Neural progenitor cell (in vitro differentiated cells): ENCODE measurements around the gene SIX1. TPM values are rescaled to one million over a fixed set of nuclear protein-coding genes. Genes with fewer than 3 reads are reported as not detected.
A peak's percentile ranks its signal among the peaks of the same experiment; 100 is the strongest.

Source experiments
- DNase-seq: peaks from one replicate; pipeline ENCODE4 v3.0.0-alpha.2; 2016; ENCODE audit warnings: low spot score
- H2AFZ ChIP-seq: fragments of 200-600 bp; sonication (generic); replicated peaks from 2 replicates; pipeline ENCODE4 v1.6.1; 2016; ENCODE audit warnings: antibody characterized with exemption
- H3F3A ChIP-seq: fragments of 200-600 bp; sonication (generic); 2 replicates; pipeline ENCODE4 v1.6.1; 2016; ENCODE audit warnings: antibody characterized with exemption, low read depth
- H3K27ac ChIP-seq: fragments of 200-600 bp; sonication (generic); 2 replicates; pipeline ENCODE4 v1.5.1; 2016; ENCODE audit warnings: mild to moderate bottlenecking
- H3K27me3 ChIP-seq: fragments of 200-600 bp; sonication (generic); 2 replicates; pipeline ENCODE4 v1.6.1; 2016; ENCODE audit warnings: mild to moderate bottlenecking, moderate library complexity
- H3K36me3 ChIP-seq: fragments of 200-600 bp; sonication (generic); 2 replicates; pipeline ENCODE4 v1.5.1; 2016
- H3K4me1 ChIP-seq: fragments of 200-600 bp; sonication (generic); 2 replicates; pipeline ENCODE4 v1.6.1; 2016; ENCODE audit warnings: mixed run types
- H3K4me2 ChIP-seq: fragments of 200-600 bp; sonication (generic); 2 replicates; pipeline ENCODE4 v1.6.1; 2016
- H3K4me3 ChIP-seq: fragments of 200-600 bp; sonication (generic); 2 replicates; pipeline ENCODE4 v1.5.1; 2016
- H3K79me2 ChIP-seq: fragments of 200-600 bp; sonication (generic); 2 replicates; pipeline ENCODE4 v1.6.1; 2016; ENCODE audit warnings: low read depth
- H3K9ac ChIP-seq: fragments of 200-600 bp; sonication (generic); 2 replicates; pipeline ENCODE4 v1.6.1; 2016
- H3K9me3 ChIP-seq: fragments of 200-600 bp; sonication (generic); 2 replicates; pipeline ENCODE4 v1.5.1; 2016; ENCODE audit warnings: low read depth
- H4K20me1 ChIP-seq: fragments of 200-600 bp; sonication (generic); 2 replicates; pipeline ENCODE4 v1.6.1; 2016; ENCODE audit warnings: low read depth
- H3K27ac Mint-ChIP-seq: 3 replicates; pipeline ENCODE4 v1.8.0; 2021; ENCODE audit warnings: mixed read lengths
- H3K27me3 Mint-ChIP-seq: 2 replicates; pipeline ENCODE4 v1.8.0; 2022; ENCODE audit warnings: low read depth, mild to moderate bottlenecking, inconsistent platforms, moderate library complexity, mixed read lengths; ENCODE audit not compliant: insufficient read depth
- H3K36me3 Mint-ChIP-seq: 3 replicates; pipeline ENCODE4 v1.8.0; 2021; ENCODE audit warnings: mixed read lengths
- H3K4me1 Mint-ChIP-seq: 3 replicates; pipeline ENCODE4 v1.8.0; 2021; ENCODE audit warnings: mixed read lengths
- H3K4me3 Mint-ChIP-seq: 3 replicates; pipeline ENCODE4 v1.8.0; 2021; ENCODE audit warnings: mild to moderate bottlenecking, moderate library complexity, mixed read lengths
- H3K9me3 Mint-ChIP-seq: 3 replicates; pipeline ENCODE4 v1.8.0; 2020; ENCODE audit warnings: mixed read lengths
- EZH2 ChIP-seq: fragments of 200-600 bp; sonication (generic); IDR thresholded peaks from 2 replicates; pipeline ENCODE4 v1.6.1; 2017; ENCODE audit warnings: antibody characterized with exemption, mild to moderate bottlenecking, moderate library complexity
- EZH2phosphoT487 ChIP-seq: fragments of 200-600 bp; sonication (generic); IDR thresholded peaks from 2 replicates; pipeline ENCODE4 v1.6.1; 2017; ENCODE audit warnings: antibody characterized with exemption
- total RNA-seq: library from RNA; depleted of rRNA; stranded (reverse); fragments of >200 nt; gene quantifications from 2 replicates; pipeline ENCODE4 v1.2.3, GENCODE V29; 2015; ENCODE audit warnings: low replicate concordance
- TF ChIP-seq, protein P1 (sequence below): fragments of 200-600 bp; sonication (generic); IDR thresholded peaks from 2 replicates; pipeline ENCODE4 v1.5.1; 2017; ENCODE audit warnings: antibody characterized with exemption, mild to moderate bottlenecking

Gene SIX1
- total RNA-seq, 1 donor from 2014 or later: not detected

DNA sequence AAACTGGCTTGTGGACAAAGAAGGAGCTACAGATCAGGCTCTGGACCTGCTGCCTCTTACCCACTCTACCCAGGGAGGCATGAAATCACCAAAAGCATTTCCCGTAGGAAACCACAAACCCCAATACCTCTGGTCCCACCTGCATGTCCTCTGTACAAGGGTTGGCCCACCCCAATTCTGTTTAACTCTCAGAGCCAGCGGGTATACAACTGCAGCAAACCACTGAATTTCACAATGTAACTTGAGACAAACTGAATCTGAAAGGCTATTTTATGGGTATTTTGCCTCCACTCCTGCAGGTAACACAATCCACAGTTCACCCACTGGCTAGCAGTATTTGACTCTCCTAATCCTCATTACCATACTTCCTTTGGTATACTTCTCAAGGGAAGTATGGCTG, 16.5 kb downstream of the SIX1 start:
- Histone ChIP-seq H4K20me1 (no peaks in the 10 kb centered on the region), H3K4me3 (no peak overlapping the region), H3K27ac (no peak overlapping the region), H3K4me1 (no peaks in the 10 kb centered on the region), H3K36me3 (no peaks in the 10 kb centered on the region), H3K27me3 (peaks cover 54% of the 10 kb centered on the region), H3F3A (peaks cover 19% of the 10 kb centered on the region), H2AFZ (peak overlapping the region; percentile 36), H3K79me2 (no peaks in the 10 kb centered on the region), H3K9me3 (no peaks in the 10 kb centered on the region), H3K4me2 (peak overlapping the region; percentile 2), H3K9ac (no peak overlapping the region)
- Mint-ChIP-seq H3K27me3 (peaks cover 14% of the 10 kb centered on the region), H3K9me3 (no peaks in the 10 kb centered on the region), H3K4me1 (peaks cover 3% of the 10 kb centered on the region), H3K4me3 (no peak overlapping the region), H3K27ac (no peak overlapping the region), H3K36me3 (no peaks in the 10 kb centered on the region)
- no peak for DNase-seq
- TF ChIP-seq, protein P1, sequence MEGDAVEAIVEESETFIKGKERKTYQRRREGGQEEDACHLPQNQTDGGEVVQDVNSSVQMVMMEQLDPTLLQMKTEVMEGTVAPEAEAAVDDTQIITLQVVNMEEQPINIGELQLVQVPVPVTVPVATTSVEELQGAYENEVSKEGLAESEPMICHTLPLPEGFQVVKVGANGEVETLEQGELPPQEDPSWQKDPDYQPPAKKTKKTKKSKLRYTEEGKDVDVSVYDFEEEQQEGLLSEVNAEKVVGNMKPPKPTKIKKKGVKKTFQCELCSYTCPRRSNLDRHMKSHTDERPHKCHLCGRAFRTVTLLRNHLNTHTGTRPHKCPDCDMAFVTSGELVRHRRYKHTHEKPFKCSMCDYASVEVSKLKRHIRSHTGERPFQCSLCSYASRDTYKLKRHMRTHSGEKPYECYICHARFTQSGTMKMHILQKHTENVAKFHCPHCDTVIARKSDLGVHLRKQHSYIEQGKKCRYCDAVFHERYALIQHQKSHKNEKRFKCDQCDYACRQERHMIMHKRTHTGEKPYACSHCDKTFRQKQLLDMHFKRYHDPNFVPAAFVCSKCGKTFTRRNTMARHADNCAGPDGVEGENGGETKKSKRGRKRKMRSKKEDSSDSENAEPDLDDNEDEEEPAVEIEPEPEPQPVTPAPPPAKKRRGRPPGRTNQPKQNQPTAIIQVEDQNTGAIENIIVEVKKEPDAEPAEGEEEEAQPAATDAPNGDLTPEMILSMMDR: no peak
- TF ChIP-seq EZH2: no peak
- no peak for TF ChIP-seq EZH2phosphoT487

DNA sequence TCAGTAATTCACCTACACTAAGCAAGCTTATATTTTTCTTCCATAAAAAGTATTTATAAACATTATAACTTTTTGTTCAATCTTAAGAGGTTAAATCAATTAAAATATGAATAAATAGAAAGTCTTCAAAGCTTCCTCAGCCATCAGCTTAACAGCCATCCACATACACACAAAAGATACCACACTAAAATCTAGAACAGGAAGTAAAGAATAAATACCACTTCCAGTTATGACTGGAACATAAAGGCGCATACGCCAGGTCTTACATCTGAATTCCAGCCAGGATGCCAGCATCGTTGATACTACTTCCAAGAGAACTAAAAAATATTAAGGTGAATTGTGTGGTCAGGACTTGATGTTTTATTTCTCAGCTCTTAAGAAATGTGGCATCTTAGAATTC, 17.0 kb downstream of the SIX1 start:
- peak overlapping the region; percentile 36 for H2AFZ ChIP-seq
- Mint-ChIP-seq H3K27me3 (peaks cover 14% of the 10 kb centered on the region), H3K36me3 (no peaks in the 10 kb centered on the region), H3K9me3 (no peaks in the 10 kb centered on the region), H3K4me3 (no peak overlapping the region), H3K4me1 (peaks cover 3% of the 10 kb centered on the region), H3K27ac (no peak overlapping the region)
- peaks cover 13% of the 10 kb centered on the region for H3F3A ChIP-seq
- H3K4me2 ChIP-seq: no peak overlapping the region
- no peaks in the 10 kb centered on the region for H4K20me1 ChIP-seq
- no peak for DNase-seq
- H3K9me3 ChIP-seq: no peaks in the 10 kb centered on the region
- no peak for TF ChIP-seq EZH2
- TF ChIP-seq, protein P1: no peak
- H3K27ac ChIP-seq: no peak overlapping the region
- H3K4me3 ChIP-seq: no peak overlapping the region
- H3K79me2 ChIP-seq: no peaks in the 10 kb centered on the region
- no peak overlapping the region for H3K9ac ChIP-seq
- no peaks in the 10 kb centered on the region for H3K36me3 ChIP-seq
- H3K4me1 ChIP-seq: no peaks in the 10 kb centered on the region
- H3K27me3 ChIP-seq: peaks cover 49% of the 10 kb centered on the region

GRCh38 chr14:60631842-60632241, 17.4 kb downstream of the SIX1 start:
- no peaks in the 10 kb centered on the region for H3K4me1 ChIP-seq
- peaks cover 45% of the 10 kb centered on the region for H3K27me3 ChIP-seq
- no peak overlapping the region for H3K4me3 Mint-ChIP-seq
- H3K27ac Mint-ChIP-seq: no peak overlapping the region
- peaks cover 1% of the 10 kb centered on the region for H3K4me1 Mint-ChIP-seq
- H3F3A ChIP-seq: peaks cover 9% of the 10 kb centered on the region
- no peak for TF ChIP-seq EZH2phosphoT487
- TF ChIP-seq, protein P1: no peak
- TF ChIP-seq EZH2: no peak
- H3K27me3 Mint-ChIP-seq: peaks cover 11% of the 10 kb centered on the region
- no peak overlapping the region for H3K27ac ChIP-seq
- no peaks in the 10 kb centered on the region for H3K36me3 Mint-ChIP-seq
- H4K20me1 ChIP-seq: no peaks in the 10 kb centered on the region
- no peaks in the 10 kb centered on the region for H3K9me3 ChIP-seq
- H3K79me2 ChIP-seq: no peaks in the 10 kb centered on the region
- H3K36me3 ChIP-seq: no peaks in the 10 kb centered on the region
- no peak for DNase-seq
- no peak overlapping the region for H3K4me2 ChIP-seq
- H3K4me3 ChIP-seq: no peak overlapping the region
- H2AFZ ChIP-seq: no peak overlapping the region
- no peak overlapping the region for H3K9ac ChIP-seq
- no peaks in the 10 kb centered on the region for H3K9me3 Mint-ChIP-seq

- H3K27ac Mint-ChIP-seq: no peak overlapping the region
- no peak overlapping the region for H2AFZ ChIP-seq
Observed at GRCh38 chr14:60630129-60630528, 19.1 kb downstream of the SIX1 start.

More at GRCh38 chr14:60630129-60630528, 19.1 kb downstream of the SIX1 start:
- Mint-ChIP-seq H3K4me3 (no peak overlapping the region), H3K36me3 (no peaks in the 10 kb centered on the region), H3K4me1 (no peaks in the 10 kb centered on the region), H3K27me3 (no peaks in the 10 kb centered on the region), H3K9me3 (no peaks in the 10 kb centered on the region)
- Histone ChIP-seq H3K36me3 (no peaks in the 10 kb centered on the region), H3K4me1 (no peaks in the 10 kb centered on the region), H3K4me3 (no peak overlapping the region), H3K9me3 (no peaks in the 10 kb centered on the region), H4K20me1 (no peaks in the 10 kb centered on the region), H3K27ac (no peak overlapping the region), H3K27me3 (peaks cover 27% of the 10 kb centered on the region), H3K9ac (no peak overlapping the region), H3F3A (peaks cover 5% of the 10 kb centered on the region), H3K79me2 (no peaks in the 10 kb centered on the region), H3K4me2 (no peak overlapping the region)
- DNase-seq: no peak
- TF ChIP-seq, protein P1: no peak
- TF ChIP-seq EZH2phosphoT487 (no peak), EZH2 (no peak)
